Skeletal muscle cell (primary cell): ENCODE measurements around the gene FAM20B.

ENCODE experiments used
- DNase-seq: peaks from one replicate; pipeline ENCODE4 v3.0.0-alpha.2; 2010; ENCODE audit warnings: low read depth
- H3K4me3 ChIP-seq: 2 replicates; pipeline ENCODE4 v1.5.1; 2011; ENCODE audit warnings: low read depth, mild to moderate bottlenecking, control low read depth, low read length, moderate library complexity

FAM20B gene

GRCh38 chr1:179043266-179043665 is 17.6 kb downstream of the FAM20B start:
- DNase-seq: no peak
- H3K4me3 ChIP-seq: no peak overlapping the region

GRCh38 chr1:179043907-179044306 is 18.2 kb downstream of the FAM20B start:
- DNase-seq: no peak
- H3K4me3 ChIP-seq: no peak overlapping the region

GRCh38 chr1:179046808-179047635 is 21.3 kb downstream of the FAM20B start:
- no peak for DNase-seq
- no peak overlapping the region for H3K4me3 ChIP-seq

- no peak overlapping the region for H3K4me3 ChIP-seq
- DNase-seq: no peak
These were observed 21.9 kb downstream of the FAM20B start for GRCh38 chr1:179047636-179047997.

- no peak for DNase-seq
- H3K4me3 ChIP-seq: no peak overlapping the region
These were observed 22.8 kb downstream of the FAM20B start for GRCh38 chr1:179048339-179049124.

GRCh38 chr1:179052776-179053175 is 27.1 kb downstream of the FAM20B start:
- DNase-seq: no peak
- H3K4me3 ChIP-seq: no peak overlapping the region

GRCh38 chr1:179053486-179053885 is 27.8 kb downstream of the FAM20B start:
- no peak for DNase-seq

GRCh38 chr1:179055937-179056336 is 30.2 kb downstream of the FAM20B start:
- H3K4me3 ChIP-seq: no peak overlapping the region
- no peak for DNase-seq

More at GRCh38 chr1:179053486-179053885, 27.8 kb downstream of the FAM20B start:
- H3K4me3 ChIP-seq: no peak overlapping the region

GRCh38 chr1:179058487-179059483 is 33.1 kb downstream of the FAM20B start:
- no peak overlapping the region for H3K4me3 ChIP-seq

GRCh38 chr1:179061360-179062282 is 35.9 kb downstream of the FAM20B start:
- no peak overlapping the region for H3K4me3 ChIP-seq
- no peak for DNase-seq

More at GRCh38 chr1:179058487-179059483, 33.1 kb downstream of the FAM20B start:
- DNase-seq: no peak

GRCh38 chr1:179066471-179066870 is 40.8 kb downstream of the FAM20B start:
- H3K4me3 ChIP-seq: no peak overlapping the region
- DNase-seq: no peak

- no peak for DNase-seq
These were observed 51.7 kb downstream of the FAM20B start for GRCh38 chr1:179077396-179077795.

GRCh38 chr1:179079113-179079761 is 53.5 kb downstream of the FAM20B start:
- no peak overlapping the region for H3K4me3 ChIP-seq
- peak; percentile 44 for DNase-seq

More at GRCh38 chr1:179077396-179077795, 51.7 kb downstream of the FAM20B start:
- H3K4me3 ChIP-seq: no peak overlapping the region

- no peak for DNase-seq
These were observed 55.4 kb downstream of the FAM20B start for GRCh38 chr1:179080866-179081686.

GRCh38 chr1:179081687-179082332 is 56.1 kb downstream of the FAM20B start, which contains the start of gene TOR3A:
Gene TOR3A, plus strand, starts transcription at chr1:179082070. Its CDS starts 59 bp downstream, at chr1:179082129.
- peak within 1 kb of the TSS; percentile 92 for H3K4me3 ChIP-seq
- DNase-seq: peak; percentile 73

More at GRCh38 chr1:179080866-179081686, 55.4 kb downstream of the FAM20B start:
- H3K4me3 ChIP-seq: peak overlapping the region; percentile 92

GRCh38 chr1:179082333-179082998 is 56.8 kb downstream of the FAM20B start:
- H3K4me3 ChIP-seq: peak overlapping the region; percentile 92
- DNase-seq: no peak
